ENCODE results near the gene C1QTNF12. TPM values are rescaled to one million over a fixed set of nuclear protein-coding genes. Genes with fewer than 3 reads are reported as not detected.

C1QTNF12 gene
- total RNA-seq, 1 donor from 2014 or later, result not detected

DNA sequence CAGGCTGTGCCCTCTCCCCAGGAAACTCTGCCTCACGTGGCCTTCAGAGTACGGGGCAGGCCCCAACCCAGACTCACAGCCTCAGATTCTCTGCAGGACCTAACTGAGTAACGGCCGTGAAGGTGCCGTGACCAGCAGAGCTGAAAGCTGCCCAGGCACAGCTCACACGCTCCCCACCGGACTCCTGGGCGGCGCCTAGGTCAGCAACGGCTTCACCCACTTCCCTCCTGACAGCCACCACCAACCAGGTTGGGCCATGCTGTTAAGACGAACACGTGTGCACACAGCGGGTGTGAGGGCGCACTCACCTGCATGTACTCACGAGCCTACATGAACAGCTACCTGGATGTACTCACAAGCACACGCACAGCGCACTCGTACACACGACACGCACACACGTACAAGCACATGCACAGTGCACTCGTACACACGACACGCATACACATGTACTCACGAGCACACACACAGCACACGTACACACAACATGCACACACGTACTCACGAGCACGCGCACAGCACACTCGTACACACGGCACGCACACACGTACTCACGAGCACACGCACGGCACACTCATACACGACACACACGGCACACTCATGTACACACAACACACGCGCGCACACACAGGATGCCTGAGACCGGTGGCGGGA, 23.8 kb downstream of the C1QTNF12 start:
- TF ChIP-seq, protein P1, sequence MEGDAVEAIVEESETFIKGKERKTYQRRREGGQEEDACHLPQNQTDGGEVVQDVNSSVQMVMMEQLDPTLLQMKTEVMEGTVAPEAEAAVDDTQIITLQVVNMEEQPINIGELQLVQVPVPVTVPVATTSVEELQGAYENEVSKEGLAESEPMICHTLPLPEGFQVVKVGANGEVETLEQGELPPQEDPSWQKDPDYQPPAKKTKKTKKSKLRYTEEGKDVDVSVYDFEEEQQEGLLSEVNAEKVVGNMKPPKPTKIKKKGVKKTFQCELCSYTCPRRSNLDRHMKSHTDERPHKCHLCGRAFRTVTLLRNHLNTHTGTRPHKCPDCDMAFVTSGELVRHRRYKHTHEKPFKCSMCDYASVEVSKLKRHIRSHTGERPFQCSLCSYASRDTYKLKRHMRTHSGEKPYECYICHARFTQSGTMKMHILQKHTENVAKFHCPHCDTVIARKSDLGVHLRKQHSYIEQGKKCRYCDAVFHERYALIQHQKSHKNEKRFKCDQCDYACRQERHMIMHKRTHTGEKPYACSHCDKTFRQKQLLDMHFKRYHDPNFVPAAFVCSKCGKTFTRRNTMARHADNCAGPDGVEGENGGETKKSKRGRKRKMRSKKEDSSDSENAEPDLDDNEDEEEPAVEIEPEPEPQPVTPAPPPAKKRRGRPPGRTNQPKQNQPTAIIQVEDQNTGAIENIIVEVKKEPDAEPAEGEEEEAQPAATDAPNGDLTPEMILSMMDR (IDR thresholded peaks at IDR 0.05), result no peak
- H3K4me1 ChIP-seq, result no peaks in the 10 kb centered on the region
- no peaks in the 10 kb centered on the region for H3K27me3 ChIP-seq
- peaks cover 79 to 98% of the 10 kb centered on the region in 2 donors for H3K36me3 ChIP-seq
- H3K4me3 ChIP-seq, result no peak overlapping the region
- DNase-seq (ENCODE audit: low spot score in 2 of 2), result no peak
- no peaks in the 10 kb centered on the region for H3K9me3 ChIP-seq
- intact Hi-C loops (cut with DNase I), result no loop called here
- no peak overlapping the region for H3K27ac ChIP-seq

- Histone ChIP-seq H3K27ac (no peak overlapping the region), H3K4me3 (no peak overlapping the region), H3K4me1 (no peaks in the 10 kb centered on the region), H3K36me3 (peaks cover 78 to 96% of the 10 kb centered on the region in 2 donors), H3K9me3 (no peaks in the 10 kb centered on the region), H3K27me3 (no peaks in the 10 kb centered on the region)
- intact Hi-C loops (cut with DNase I), result no loop called here
- TF ChIP-seq, protein P1 (IDR thresholded peaks at IDR 0.05), result no peak
- DNase-seq (ENCODE audit: low spot score in 2 of 2), result no peak
Measured at GRCh38 chr1:1221887-1222574, 24.5 kb downstream of the C1QTNF12 start.

DNA sequence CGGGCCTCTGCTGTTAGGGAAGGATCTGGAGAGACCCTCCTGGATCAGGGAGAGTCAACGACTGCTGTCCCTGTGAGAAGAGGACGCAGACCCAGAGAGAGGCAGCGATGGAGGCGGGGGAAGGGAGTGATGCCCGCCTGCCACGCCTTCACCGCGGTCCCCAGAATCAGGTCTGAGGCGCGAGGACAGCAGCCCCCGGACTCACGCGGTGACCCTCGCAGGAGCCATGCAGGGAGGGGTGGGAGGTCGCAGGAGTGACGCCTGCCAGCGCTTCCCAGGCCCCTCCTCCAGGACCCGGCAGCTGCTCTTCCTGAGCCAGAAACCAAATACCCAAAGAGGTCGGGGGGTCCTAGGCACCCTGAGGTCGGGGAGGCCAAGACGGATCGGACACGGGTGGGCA, 26.3 kb downstream of the C1QTNF12 start:
- intact Hi-C loops (cut with DNase I), result no loop called here
- TF ChIP-seq, protein P1 (IDR thresholded peaks at IDR 0.05), result no peak
- no peak for DNase-seq (ENCODE audit: low spot score in 2 of 2)
- Histone ChIP-seq H3K36me3 (peaks cover 77 to 89% of the 10 kb centered on the region in 2 donors), H3K27me3 (no peaks in the 10 kb centered on the region), H3K4me3 (no peak overlapping the region), H3K9me3 (no peaks in the 10 kb centered on the region), H3K27ac (no peak overlapping the region), H3K4me1 (no peaks in the 10 kb centered on the region)

DNA sequence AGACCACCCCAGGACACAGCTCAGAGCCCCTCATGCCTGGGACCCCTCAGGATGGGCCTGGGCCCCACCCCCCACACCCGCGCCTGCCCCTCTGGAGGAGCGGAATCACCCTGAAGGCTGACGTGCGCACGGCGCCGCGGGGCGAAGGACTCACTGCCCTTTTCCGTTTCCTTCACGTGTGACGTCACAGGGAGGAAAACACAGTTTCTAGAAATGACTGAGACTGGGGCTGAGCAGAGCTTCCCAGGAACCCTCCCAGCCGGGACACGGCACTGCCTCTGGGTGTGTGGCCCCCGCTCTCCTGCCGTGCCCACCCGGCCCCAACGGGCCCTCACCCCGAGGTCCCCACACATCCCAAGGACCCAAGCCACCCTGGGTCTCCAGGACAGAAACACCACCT, 27.2 kb downstream of the C1QTNF12 start:
- no peaks in the 10 kb centered on the region for H3K27me3 ChIP-seq
- intact Hi-C loops (cut with DNase I), result no loop called here
- peaks cover 71 to 82% of the 10 kb centered on the region in 2 donors for H3K36me3 ChIP-seq
- H3K4me3 ChIP-seq, result no peak overlapping the region
- no peaks in the 10 kb centered on the region for H3K9me3 ChIP-seq
- no peak for DNase-seq (ENCODE audit: low spot score in 2 of 2)
- no peaks in the 10 kb centered on the region for H3K4me1 ChIP-seq
- TF ChIP-seq, protein P1 (IDR thresholded peaks at IDR 0.05), result no peak
- no peak overlapping the region for H3K27ac ChIP-seq

DNA sequence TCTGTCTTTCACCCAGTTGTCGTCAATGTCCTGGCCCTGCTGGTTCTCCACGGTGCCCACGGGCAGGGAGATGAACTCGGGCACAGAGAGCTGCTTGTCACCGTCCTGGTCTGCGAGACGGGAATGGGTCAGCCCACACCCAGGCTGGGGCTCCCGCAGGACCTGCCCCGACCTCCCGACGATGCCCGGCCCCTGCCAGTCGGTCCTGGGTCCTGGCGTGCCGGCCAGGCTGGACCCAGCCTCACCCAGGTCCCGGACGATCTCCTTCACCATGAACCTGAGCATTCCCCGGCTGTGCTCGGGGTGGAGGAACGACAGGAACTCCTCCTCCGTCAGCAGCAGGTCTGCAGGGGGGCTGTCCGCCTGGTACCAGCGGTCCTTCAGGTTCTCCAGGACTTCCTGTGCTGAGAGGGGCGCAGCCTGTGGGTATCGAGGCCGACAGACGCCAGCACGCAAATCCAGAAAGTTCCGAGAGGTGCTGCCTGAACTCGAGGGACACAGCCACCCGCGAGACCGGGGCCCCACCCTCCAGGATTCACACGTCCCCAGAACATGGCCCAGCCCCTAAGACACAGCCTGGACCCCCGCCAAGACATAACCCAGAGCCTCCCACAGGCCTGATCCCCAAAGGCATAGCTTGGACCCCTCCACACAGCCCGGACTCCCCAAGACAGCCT, 27.9 kb downstream of the C1QTNF12 start:
- no peak for DNase-seq (ENCODE audit: low spot score in 2 of 2)
- Histone ChIP-seq H3K27ac (no peak overlapping the region), H3K4me3 (no peak overlapping the region), H3K36me3 (peaks cover 68 to 75% of the 10 kb centered on the region in 2 donors), H3K4me1 (no peaks in the 10 kb centered on the region), H3K27me3 (no peaks in the 10 kb centered on the region), H3K9me3 (no peaks in the 10 kb centered on the region)
- intact Hi-C loops (cut with DNase I), result no loop called here
- TF ChIP-seq, protein P1 (IDR thresholded peaks at IDR 0.05), result no peak

Data from ascending aorta (tissue), 2 donors.